KOPT-K1 (cell line): Measurements from ENCODE around the gene TGFBR2.
"Not testable (repeated sequence)": the region's sequence is repeated elsewhere in the genome, so short reads cannot be mapped to it uniquely, and the experiment has no call there.

Experiments used
- H3K27ac ChIP-seq: fragments of 200-600 bp; sonication (generic); 2 replicates; pipeline ENCODE4 v1.5.1; 2016; ENCODE audit warnings: antibody characterized with exemption, mild to moderate bottlenecking, low read depth, low read length; ENCODE audit not compliant: poor library complexity, severe bottlenecking
- H3K36me3 ChIP-seq: fragments of 200-600 bp; sonication (generic); 2 replicates; pipeline ENCODE4 v1.5.1; 2017; ENCODE audit warnings: antibody characterized with exemption, mild to moderate bottlenecking, low read length, moderate library complexity; ENCODE audit not compliant: insufficient read depth
- H3K9me3 ChIP-seq: fragments of 200-600 bp; sonication (generic); 2 replicates; pipeline ENCODE4 v1.5.1; 2017; ENCODE audit warnings: antibody characterized with exemption, low read length, mild to moderate bottlenecking; ENCODE audit not compliant: insufficient read depth, poor library complexity, severe bottlenecking

Gene TGFBR2

GRCh38 chr3:30621576-30621975 is 15.2 kb downstream of the TGFBR2 start:
- no peak overlapping the region for H3K27ac ChIP-seq
- peaks cover 4% of the 10 kb centered on the region; the same call in 1 of the 2 replicates for H3K36me3 ChIP-seq
- no peaks in the 10 kb centered on the region for H3K9me3 ChIP-seq

- no peaks in the 10 kb centered on the region for H3K9me3 ChIP-seq
- H3K36me3 ChIP-seq, result peaks cover 4% of the 10 kb centered on the region; the same call in 1 of the 2 replicates
- H3K27ac ChIP-seq, result no peak overlapping the region
These were observed 15.7 kb downstream of the TGFBR2 start for GRCh38 chr3:30622047-30622545.

GRCh38 chr3:30622790-30623189 is 16.4 kb downstream of the TGFBR2 start:
- H3K9me3 ChIP-seq, result no peaks in the 10 kb centered on the region
- no peak overlapping the region for H3K27ac ChIP-seq
- peaks cover 4% of the 10 kb centered on the region; the same call in 1 of the 2 replicates for H3K36me3 ChIP-seq

DNA sequence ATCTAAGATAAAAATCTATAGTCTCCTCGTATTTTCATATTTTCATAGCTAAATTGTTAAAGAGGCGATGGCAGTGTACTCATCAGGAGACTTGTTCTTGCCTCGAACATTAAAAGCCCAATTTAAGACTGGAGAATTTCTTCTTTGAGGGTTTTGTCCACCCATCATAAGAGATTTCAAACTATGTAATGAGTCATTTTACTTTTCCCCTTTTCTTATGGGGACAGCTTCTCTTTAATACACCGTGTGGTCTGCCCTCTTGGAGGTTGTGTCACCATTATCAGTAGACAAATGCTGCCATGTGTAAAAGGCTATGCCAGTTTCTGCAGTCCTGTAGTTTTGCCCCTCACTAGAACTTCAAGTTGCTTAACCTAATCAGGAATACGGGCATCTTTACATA is 16.9 kb downstream of the TGFBR2 start:
- no peaks in the 10 kb centered on the region for H3K9me3 ChIP-seq
- H3K27ac ChIP-seq, result no peak overlapping the region
- H3K36me3 ChIP-seq, result peaks cover 4% of the 10 kb centered on the region; the same call in 1 of the 2 replicates

- H3K9me3 ChIP-seq, H3K27ac ChIP-seq, H3K36me3 ChIP-seq: not testable (repeated sequence)
These were observed 18.1 kb downstream of the TGFBR2 start for GRCh38 chr3:30624480-30624879.

GRCh38 chr3:30625541-30626438 is 19.4 kb downstream of the TGFBR2 start:
- Histone ChIP-seq H3K27ac (no peak overlapping the region), H3K36me3 (peaks cover 4% of the 10 kb centered on the region; the same call in 1 of the 2 replicates), H3K9me3 (no peaks in the 10 kb centered on the region)

DNA sequence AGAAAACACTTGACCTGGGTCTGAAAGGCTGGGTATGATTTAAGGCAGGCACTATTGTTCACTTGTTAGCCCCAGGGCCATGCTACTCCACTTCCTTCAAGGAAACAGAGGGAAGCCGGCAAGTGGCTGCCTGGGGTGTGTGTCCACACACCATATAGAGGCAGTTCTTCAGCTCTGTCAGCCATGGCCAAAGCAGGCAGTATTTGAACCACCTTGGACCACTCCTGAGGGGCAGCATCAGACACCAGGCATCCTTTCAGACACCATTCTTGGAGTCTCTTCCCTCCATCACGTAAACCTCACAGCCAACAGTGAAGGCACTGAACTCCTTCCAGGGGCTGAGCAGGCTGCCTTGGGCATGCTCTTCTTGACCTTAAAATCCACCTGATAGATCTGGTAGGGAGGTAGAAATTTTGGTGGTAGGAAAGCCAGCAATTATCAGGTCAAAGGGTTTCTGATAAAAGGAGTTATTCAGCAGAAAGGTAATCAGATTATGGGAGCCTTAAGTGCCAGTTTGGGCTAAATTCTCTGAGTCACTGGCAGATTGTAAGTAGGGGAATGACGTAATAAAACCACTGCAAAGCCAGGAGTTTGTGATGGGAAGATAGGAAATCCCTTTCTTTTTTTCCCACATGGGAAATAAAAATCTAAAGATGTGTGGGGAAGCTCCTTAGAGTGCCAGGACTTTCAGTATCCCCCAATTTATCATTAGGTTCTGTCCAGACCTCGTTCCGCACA is 20.2 kb downstream of the TGFBR2 start:
- no peak overlapping the region for H3K27ac ChIP-seq
- no peaks in the 10 kb centered on the region for H3K9me3 ChIP-seq
- H3K36me3 ChIP-seq, result peaks cover 4% of the 10 kb centered on the region; the same call in 1 of the 2 replicates

- Histone ChIP-seq H3K9me3 (no peaks in the 10 kb centered on the region), H3K27ac (peak overlapping the region; percentile 39), H3K36me3 (peaks cover 4% of the 10 kb centered on the region; the same call in 1 of the 2 replicates)
These were observed 22.0 kb downstream of the TGFBR2 start for GRCh38 chr3:30628205-30628900.

- H3K36me3 ChIP-seq, result peaks cover 4% of the 10 kb centered on the region; the same call in 1 of the 2 replicates
- peak overlapping the region; percentile 65 for H3K27ac ChIP-seq
- H3K9me3 ChIP-seq, result no peaks in the 10 kb centered on the region
These were observed 22.6 kb downstream of the TGFBR2 start for GRCh38 chr3:30628901-30629590.

DNA sequence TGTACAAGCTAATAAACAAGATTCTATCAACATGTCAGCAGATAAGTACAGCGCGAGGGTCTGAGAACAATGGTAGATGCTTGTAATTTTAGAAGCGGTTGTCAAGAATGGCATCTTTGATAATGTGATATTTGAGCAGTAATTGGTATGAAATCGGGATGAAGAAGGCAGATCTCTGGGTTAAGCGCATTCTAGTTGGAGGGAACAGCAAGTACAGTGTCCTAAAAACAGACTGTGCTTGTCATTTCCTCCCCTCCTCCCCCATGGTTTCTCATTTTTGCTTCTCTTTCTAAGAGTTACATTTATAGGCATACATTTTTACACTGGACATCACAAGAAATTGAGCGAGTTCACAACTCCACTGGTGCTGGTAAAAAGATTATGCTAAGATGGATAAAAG is 23.3 kb downstream of the TGFBR2 start:
- Histone ChIP-seq H3K36me3 (peaks cover 4% of the 10 kb centered on the region; the same call in 1 of the 2 replicates), H3K27ac (peak overlapping the region; percentile 65), H3K9me3 (no peaks in the 10 kb centered on the region)

DNA sequence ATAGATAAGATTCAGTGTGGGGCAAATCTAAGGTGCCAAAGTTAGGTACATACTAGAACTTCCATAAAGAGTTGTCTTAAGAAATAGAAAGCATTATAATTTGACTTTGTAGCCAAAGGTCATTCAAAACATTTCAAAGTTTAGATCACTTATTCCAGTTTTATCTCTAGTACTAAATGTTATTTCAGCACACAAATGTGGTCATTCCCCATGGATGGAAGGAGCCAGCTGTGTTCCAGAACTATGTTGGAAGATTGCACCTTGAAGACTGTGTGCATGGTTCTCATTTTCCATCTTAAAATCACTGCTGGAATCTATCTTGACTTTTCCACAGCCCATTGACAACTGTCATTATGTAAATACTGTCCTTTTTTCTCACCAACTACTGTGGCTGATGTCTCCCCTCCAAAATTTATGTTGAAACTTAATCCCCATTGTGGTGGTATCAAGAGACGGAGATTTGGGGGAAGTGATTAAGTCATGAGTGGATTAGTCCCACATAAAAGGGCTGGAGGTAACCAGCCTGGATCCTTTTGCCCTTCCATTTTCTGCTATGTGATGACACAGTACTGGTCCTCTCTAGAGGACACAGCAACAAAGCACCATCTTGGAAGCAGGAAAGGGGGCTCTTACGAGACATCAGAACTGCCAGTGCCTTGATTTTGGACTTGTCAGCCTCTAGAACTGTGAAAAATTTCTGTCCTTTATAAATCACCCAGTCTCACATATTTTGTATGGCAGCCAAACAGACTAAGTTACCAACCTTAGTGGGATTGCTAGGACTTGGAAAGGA is 24.0 kb downstream of the TGFBR2 start:
- Histone ChIP-seq H3K9me3 (no peaks in the 10 kb centered on the region), H3K27ac (peak overlapping the region; percentile 65), H3K36me3 (peaks cover 4% of the 10 kb centered on the region; the same call in 1 of the 2 replicates)

DNA sequence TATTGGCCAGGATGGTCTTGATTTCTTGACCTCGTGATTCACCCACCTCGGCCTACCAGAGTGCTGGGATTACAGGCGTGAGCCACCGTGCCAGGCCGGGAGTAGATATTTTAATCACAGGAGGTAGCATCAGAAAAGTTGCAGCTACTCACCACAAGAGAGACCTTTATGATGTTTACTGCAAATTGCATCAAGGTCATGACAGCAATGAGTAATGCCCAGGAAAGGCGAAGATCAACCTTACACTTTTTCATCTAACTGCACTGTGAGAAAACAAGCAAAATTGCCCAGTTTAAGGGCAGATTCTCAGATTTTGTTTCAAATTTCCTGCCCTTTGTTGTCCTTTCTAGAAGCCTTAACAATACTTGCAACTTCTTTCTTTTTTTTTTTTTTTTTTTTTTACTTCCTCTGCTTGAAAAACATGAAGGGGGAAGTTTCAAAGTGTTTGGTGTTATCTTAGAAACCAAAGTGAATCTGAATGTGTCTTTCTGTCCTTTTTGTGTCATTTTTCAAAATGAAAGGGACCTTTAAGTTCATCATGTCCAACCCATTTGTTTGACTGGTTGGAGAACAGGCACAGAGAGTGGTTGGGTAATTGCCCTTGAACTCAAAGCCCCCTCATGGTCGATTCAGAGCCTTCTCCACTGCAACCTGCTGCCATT is 25.0 kb downstream of the TGFBR2 start:
- H3K27ac ChIP-seq, result peak overlapping the region; percentile 65
- no peaks in the 10 kb centered on the region; the same call in 1 of the 2 replicates for H3K36me3 ChIP-seq
- H3K9me3 ChIP-seq, result no peaks in the 10 kb centered on the region

DNA sequence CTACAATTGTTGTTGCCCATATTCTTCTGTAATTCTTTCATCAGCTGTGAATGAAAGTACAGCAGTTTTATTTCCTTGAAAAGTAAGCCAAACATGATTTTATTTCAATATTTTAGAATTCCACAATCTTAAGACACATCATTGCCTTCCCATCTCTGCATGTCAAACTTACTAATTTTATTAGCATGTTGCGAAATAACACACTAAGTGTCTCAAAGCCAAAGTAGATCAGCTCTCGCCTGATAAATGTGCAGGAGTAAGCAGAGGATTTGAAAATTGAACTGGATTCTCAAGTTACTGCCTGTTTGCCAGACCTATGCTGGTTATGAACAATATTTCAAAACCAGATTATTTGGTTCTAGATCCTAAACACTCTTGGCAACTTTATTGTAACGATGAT is 25.7 kb downstream of the TGFBR2 start:
- H3K9me3 ChIP-seq, result no peaks in the 10 kb centered on the region
- peak overlapping the region; percentile 65 for H3K27ac ChIP-seq
- H3K36me3 ChIP-seq, result no peaks in the 10 kb centered on the region; the same call in 1 of the 2 replicates
